Measurements from ENCODE around the gene GRPEL1.
"Not testable (repeated sequence)": the region's sequence is repeated elsewhere in the genome, so short reads cannot be mapped to it uniquely, and the experiment has no call there.

GRPEL1 gene

GRCh38 chr4:7103607-7104365 lies 35.9 kb upstream of the GRPEL1 start:
- no peak overlapping the region for H3K4ac ChIP-seq (ENCODE audit: low read depth, low read length)
- no CpG with 5 or more reads among the region's 21 CpGs for WGBS (ENCODE audit: extremely low coverage, insufficient coverage, insufficient read length)
- H3K27ac ChIP-seq (ENCODE audit: low read depth, low read length) = no peak overlapping the region
- H2BK12ac ChIP-seq (ENCODE audit: low read length) = no peak overlapping the region
- H3K9me3 ChIP-seq (ENCODE audit: insufficient read depth, low read depth, low read length) = peaks cover 1% of the 10 kb centered on the region
- H3K36me3 ChIP-seq (ENCODE audit: control insufficient read depth in 1 of 2, insufficient read depth in 2 of 2, low read length in 2 of 2) = no peaks in the 10 kb centered on the region
- no peak overlapping the region for H2BK120ac ChIP-seq (ENCODE audit: insufficient read depth, low read length, poor library complexity)
- H3K4me1 ChIP-seq (ENCODE audit: control insufficient read depth in 1 of 2, insufficient read depth in 2 of 2, low read length in 2 of 2) = peaks cover 3 to 9% of the 10 kb centered on the region in 2 experiments
- no peak overlapping the region for H4K8ac ChIP-seq (ENCODE audit: low read depth, low read length)
- no peak overlapping the region for H4K12ac ChIP-seq (ENCODE audit: low read depth, low read length)
- no peak overlapping the region for H3K4me3 ChIP-seq (ENCODE audit: low read depth, low read length)
- no peak overlapping the region for H2AFZ ChIP-seq (ENCODE audit: insufficient read depth, low read length, poor library complexity)
- H3K79me2 ChIP-seq (ENCODE audit: control insufficient read depth, insufficient read depth, low read length, poor library complexity) = no peaks in the 10 kb centered on the region
- no peak overlapping the region for H3K18ac ChIP-seq (ENCODE audit: low read length)
- no peaks in the 10 kb centered on the region for H3K79me1 ChIP-seq (ENCODE audit: low read length)
- no peak overlapping the region for H3K4me2 ChIP-seq (ENCODE audit: low read length)
- no peak overlapping the region for H2AK5ac ChIP-seq (ENCODE audit: low read length)
- no peak overlapping the region for H2BK5ac ChIP-seq (ENCODE audit: low read depth, low read length, poor library complexity)
- DNase-seq = no peak
- no peak overlapping the region for H3K14ac ChIP-seq (ENCODE audit: low read length)
- no peak overlapping the region for H3K23ac ChIP-seq (ENCODE audit: low read length)
- H3K9ac ChIP-seq (ENCODE audit: low read length) = no peak overlapping the region
- no peaks in the 10 kb centered on the region for H3K27me3 ChIP-seq (ENCODE audit: insufficient read depth, low read length)
- no peak overlapping the region for H4K91ac ChIP-seq (ENCODE audit: low read depth, low read length)

- DNase-seq = peak; percentile 58 to 64
- Histone ChIP-seq H3K27ac (ENCODE audit: low read depth, low read length) (no peak overlapping the region), H3K4ac (ENCODE audit: low read depth, low read length) (no peak overlapping the region), H3K27me3 (ENCODE audit: insufficient read depth, low read length) (no peaks in the 10 kb centered on the region), H3K4me3 (ENCODE audit: low read depth, low read length) (peak overlapping the region; percentile 51), H2AFZ (ENCODE audit: insufficient read depth, low read length, poor library complexity) (no peak overlapping the region), H2BK12ac (ENCODE audit: low read length) (no peak overlapping the region), H3K36me3 (ENCODE audit: control insufficient read depth in 1 of 2, insufficient read depth in 2 of 2, low read length in 2 of 2) (no peaks in the 10 kb centered on the region), H2AK5ac (ENCODE audit: low read length) (no peak overlapping the region), H2BK5ac (ENCODE audit: low read depth, low read length, poor library complexity) (no peak overlapping the region), H3K4me1 (ENCODE audit: control insufficient read depth in 1 of 2, insufficient read depth in 2 of 2, low read length in 2 of 2) (peaks cover 3 to 9% of the 10 kb centered on the region in 2 experiments), H4K91ac (ENCODE audit: low read depth, low read length) (no peak overlapping the region), H3K9ac (ENCODE audit: low read length) (no peak overlapping the region), H3K4me2 (ENCODE audit: low read length) (peak overlapping the region; percentile 68), H2BK120ac (ENCODE audit: insufficient read depth, low read length, poor library complexity) (no peak overlapping the region), H3K9me3 (ENCODE audit: insufficient read depth, low read depth, low read length) (peaks cover 1% of the 10 kb centered on the region), H3K18ac (ENCODE audit: low read length) (no peak overlapping the region), H4K12ac (ENCODE audit: low read depth, low read length) (no peak overlapping the region), H3K23ac (ENCODE audit: low read length) (no peak overlapping the region), H3K79me1 (ENCODE audit: low read length) (no peaks in the 10 kb centered on the region), H3K14ac (ENCODE audit: low read length) (no peak overlapping the region), H3K79me2 (ENCODE audit: control insufficient read depth, insufficient read depth, low read length, poor library complexity) (no peaks in the 10 kb centered on the region), H4K8ac (ENCODE audit: low read depth, low read length) (no peak overlapping the region)
- no CpG with 5 or more reads among the region's 35 CpGs for WGBS (ENCODE audit: extremely low coverage, insufficient coverage, insufficient read length)
Measured at GRCh38 chr4:7103031-7103606, 35.3 kb upstream of the GRPEL1 start.

DNA sequence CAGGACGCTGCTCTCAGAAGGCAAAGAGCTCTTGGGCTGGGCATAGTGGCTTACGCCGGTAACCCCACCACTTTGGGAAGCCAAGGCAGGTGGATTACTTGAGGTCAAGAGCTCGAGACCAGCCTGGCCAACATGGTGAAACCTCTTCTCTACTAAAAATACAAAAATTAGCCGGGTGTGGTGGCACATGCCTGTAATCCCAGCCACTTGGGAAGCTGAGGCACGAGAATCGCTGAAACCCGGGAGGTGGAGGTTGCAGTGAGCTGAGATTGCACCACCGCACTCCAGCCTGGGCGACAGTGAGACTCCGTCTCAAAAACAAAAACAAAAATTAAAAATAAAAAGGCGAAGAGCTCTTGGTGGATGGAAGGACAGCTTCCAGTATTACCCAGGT lies 34.6 kb upstream of the GRPEL1 start:
- H3K36me3 ChIP-seq (ENCODE audit: control insufficient read depth in 1 of 2, insufficient read depth in 2 of 2, low read length in 2 of 2); H2BK12ac ChIP-seq (ENCODE audit: low read length); H3K79me1 ChIP-seq (ENCODE audit: low read length); H3K9ac ChIP-seq (ENCODE audit: low read length); H3K27me3 ChIP-seq (ENCODE audit: insufficient read depth, low read length); H4K12ac ChIP-seq (ENCODE audit: low read depth, low read length); H3K4ac ChIP-seq (ENCODE audit: low read depth, low read length); H3K4me1 ChIP-seq (ENCODE audit: control insufficient read depth in 1 of 2, insufficient read depth in 2 of 2, low read length in 2 of 2); DNase-seq; H4K91ac ChIP-seq (ENCODE audit: low read depth, low read length); H3K27ac ChIP-seq (ENCODE audit: low read depth, low read length); H4K8ac ChIP-seq (ENCODE audit: low read depth, low read length); H3K4me3 ChIP-seq (ENCODE audit: low read depth, low read length); H2AFZ ChIP-seq (ENCODE audit: insufficient read depth, low read length, poor library complexity); H2AK5ac ChIP-seq (ENCODE audit: low read length); H3K23ac ChIP-seq (ENCODE audit: low read length); H3K79me2 ChIP-seq (ENCODE audit: control insufficient read depth, insufficient read depth, low read length, poor library complexity); H3K9me3 ChIP-seq (ENCODE audit: insufficient read depth, low read depth, low read length); H3K14ac ChIP-seq (ENCODE audit: low read length); H2BK120ac ChIP-seq (ENCODE audit: insufficient read depth, low read length, poor library complexity); H2BK5ac ChIP-seq (ENCODE audit: low read depth, low read length, poor library complexity); H3K18ac ChIP-seq (ENCODE audit: low read length): not testable (repeated sequence)
- WGBS (ENCODE audit: extremely low coverage, insufficient coverage, insufficient read length) = no CpG with 5 or more reads among the region's 12 CpGs
- peak overlapping the region; percentile 68 for H3K4me2 ChIP-seq (ENCODE audit: low read length)

DNA sequence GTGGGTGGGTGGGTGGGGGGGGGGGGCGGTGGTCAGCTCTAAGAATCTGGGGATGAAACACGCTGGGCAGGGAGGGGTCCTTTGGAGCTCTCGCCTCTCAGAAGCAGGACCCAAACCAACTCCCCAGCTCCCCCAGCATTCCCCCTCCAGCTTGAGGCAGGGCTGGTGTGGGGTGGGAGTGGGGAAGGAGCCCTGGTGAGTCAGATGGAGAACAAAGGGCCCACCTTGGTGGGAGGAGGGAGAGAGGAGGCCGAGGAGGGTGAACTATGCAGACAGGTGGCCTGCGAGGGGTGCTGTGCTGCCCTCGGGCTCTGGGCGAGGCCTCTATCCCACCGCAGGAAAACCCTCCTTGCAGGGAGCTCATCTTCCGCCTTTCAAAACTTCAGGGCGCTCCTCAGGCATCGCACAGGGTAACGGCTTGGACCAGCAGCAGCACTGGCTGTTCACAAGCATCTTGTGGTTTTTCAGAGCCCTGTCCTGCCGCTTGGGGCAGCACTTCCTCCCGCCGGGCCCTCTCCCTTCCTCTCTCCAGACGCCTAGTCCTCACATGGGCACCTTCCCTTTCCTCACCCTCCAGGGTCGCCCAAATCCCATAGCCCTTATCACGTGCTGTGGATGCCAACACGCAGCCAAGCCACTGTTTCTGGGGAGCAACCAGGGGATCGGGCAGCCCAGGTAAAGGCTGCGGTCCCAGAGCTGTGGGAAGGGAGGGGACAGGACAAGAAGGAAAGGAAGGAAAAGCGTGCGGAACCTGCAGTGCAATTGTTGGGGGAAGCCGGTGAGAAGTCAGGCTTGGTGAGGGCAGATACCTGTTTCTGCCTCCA lies 34.0 kb upstream of the GRPEL1 start:
- H3K36me3 ChIP-seq (ENCODE audit: control insufficient read depth in 1 of 2, insufficient read depth in 2 of 2, low read length in 2 of 2) = no peaks in the 10 kb centered on the region
- no peak overlapping the region for H3K23ac ChIP-seq (ENCODE audit: low read length)
- WGBS (ENCODE audit: extremely low coverage, insufficient coverage, insufficient read length) = no CpG with 5 or more reads among the region's 24 CpGs
- H4K91ac ChIP-seq (ENCODE audit: low read depth, low read length) = no peak overlapping the region
- no peak overlapping the region for H4K8ac ChIP-seq (ENCODE audit: low read depth, low read length)
- no peaks in the 10 kb centered on the region for H3K79me1 ChIP-seq (ENCODE audit: low read length)
- no peak overlapping the region for H2AK5ac ChIP-seq (ENCODE audit: low read length)
- no peaks in the 10 kb centered on the region for H3K79me2 ChIP-seq (ENCODE audit: control insufficient read depth, insufficient read depth, low read length, poor library complexity)
- H3K4me1 ChIP-seq (ENCODE audit: control insufficient read depth in 1 of 2, insufficient read depth in 2 of 2, low read length in 2 of 2) = peaks cover 3 to 9% of the 10 kb centered on the region in 2 experiments
- H2BK120ac ChIP-seq (ENCODE audit: insufficient read depth, low read length, poor library complexity) = no peak overlapping the region
- H3K18ac ChIP-seq (ENCODE audit: low read length) = no peak overlapping the region
- no peak overlapping the region for H2BK5ac ChIP-seq (ENCODE audit: low read depth, low read length, poor library complexity)
- H3K27me3 ChIP-seq (ENCODE audit: insufficient read depth, low read length) = no peaks in the 10 kb centered on the region
- H3K14ac ChIP-seq (ENCODE audit: low read length) = no peak overlapping the region
- H3K9me3 ChIP-seq (ENCODE audit: insufficient read depth, low read depth, low read length) = peaks cover 1% of the 10 kb centered on the region
- H3K4me3 ChIP-seq (ENCODE audit: low read depth, low read length) = no peak overlapping the region
- no peak overlapping the region for H3K9ac ChIP-seq (ENCODE audit: low read length)
- no peak overlapping the region for H2BK12ac ChIP-seq (ENCODE audit: low read length)
- no peak overlapping the region for H2AFZ ChIP-seq (ENCODE audit: insufficient read depth, low read length, poor library complexity)
- H4K12ac ChIP-seq (ENCODE audit: low read depth, low read length) = no peak overlapping the region
- no peak overlapping the region for H3K4me2 ChIP-seq (ENCODE audit: low read length)
- H3K27ac ChIP-seq (ENCODE audit: low read depth, low read length) = no peak overlapping the region
- peak; percentile 18 to 46 for DNase-seq
- no peak overlapping the region for H3K4ac ChIP-seq (ENCODE audit: low read depth, low read length)
